HG03558 (cell line): ENCODE measurements around the gene GRID2.

Experiments
- ATAC-seq: cut with Tn5 transposase; IDR thresholded peaks from one replicate; pipeline ENCODE4 v1.9.1; 2021; ENCODE audit warnings: moderate number of reproducible peaks; ENCODE audit not compliant: unreplicated experiment; ENCODE audit errors: extremely low read depth

GRID2 gene

GRCh38 chr4:93433840-93434239 lies 1130.1 kb downstream of the GRID2 start:
- no peak for ATAC-seq

- ATAC-seq = no peak
Measured at GRCh38 chr4:93436000-93436626, 1132.3 kb downstream of the GRID2 start.

GRCh38 chr4:93437991-93438390 lies 1134.2 kb downstream of the GRID2 start:
- no peak for ATAC-seq

GRCh38 chr4:93444860-93445259 lies 1141.1 kb downstream of the GRID2 start:
- ATAC-seq = no peak

GRCh38 chr4:93446038-93446437 lies 1142.3 kb downstream of the GRID2 start:
- no peak for ATAC-seq

- ATAC-seq = no peak
Measured at GRCh38 chr4:93448691-93449293, 1145.0 kb downstream of the GRID2 start.

- no peak for ATAC-seq
Measured at GRCh38 chr4:93451954-93452353, 1148.2 kb downstream of the GRID2 start.

- no peak for ATAC-seq
Measured at GRCh38 chr4:93461541-93461940, 1157.8 kb downstream of the GRID2 start.

- ATAC-seq = no peak
Measured at GRCh38 chr4:93466446-93466845, 1162.7 kb downstream of the GRID2 start.

- ATAC-seq = no peak
Measured at GRCh38 chr4:93467484-93468155, 1163.9 kb downstream of the GRID2 start.

GRCh38 chr4:93469560-93469959 lies 1165.8 kb downstream of the GRID2 start:
- no peak for ATAC-seq

- no peak for ATAC-seq
Measured at GRCh38 chr4:93475730-93476129, 1172.0 kb downstream of the GRID2 start.

GRCh38 chr4:93478805-93479204 lies 1175.0 kb downstream of the GRID2 start:
- ATAC-seq = no peak

- ATAC-seq = no peak
Measured at GRCh38 chr4:93480452-93480851, 1176.7 kb downstream of the GRID2 start.

GRCh38 chr4:93495346-93495745 lies 1191.6 kb downstream of the GRID2 start:
- no peak for ATAC-seq

- ATAC-seq = no peak
Measured at GRCh38 chr4:93501244-93501643, 1197.5 kb downstream of the GRID2 start.

GRCh38 chr4:93501946-93502345 lies 1198.2 kb downstream of the GRID2 start:
- ATAC-seq = no peak

- ATAC-seq = no peak
Measured at GRCh38 chr4:93502991-93503390, 1199.2 kb downstream of the GRID2 start.

GRCh38 chr4:93513851-93514250 lies 1210.1 kb downstream of the GRID2 start:
- no peak for ATAC-seq

GRCh38 chr4:93515208-93515607 lies 1211.4 kb downstream of the GRID2 start:
- ATAC-seq = no peak

- ATAC-seq = no peak
Measured at GRCh38 chr4:93529692-93530372, 1226.1 kb downstream of the GRID2 start.
